ENCODE results near the gene DCC.

DCC gene

GRCh38 chr18:52499644-52500043, 159.6 kb downstream of the DCC start:
- no peak for DNase-seq

GRCh38 chr18:52504589-52504988, 164.6 kb downstream of the DCC start:
- DNase-seq, result no peak

- no peak for DNase-seq
Observed at GRCh38 chr18:52510139-52510538, 170.1 kb downstream of the DCC start.

- no peak for DNase-seq
Observed at GRCh38 chr18:52518086-52518485, 178.1 kb downstream of the DCC start.

GRCh38 chr18:52519021-52519420, 179.0 kb downstream of the DCC start:
- DNase-seq, result no peak

GRCh38 chr18:52523566-52523965, 183.6 kb downstream of the DCC start:
- DNase-seq, result no peak

- DNase-seq, result no peak
Observed at GRCh38 chr18:52531836-52532235, 191.8 kb downstream of the DCC start.

GRCh38 chr18:52536039-52536438, 196.0 kb downstream of the DCC start:
- no peak for DNase-seq

GRCh38 chr18:52537261-52537660, 197.3 kb downstream of the DCC start:
- no peak for DNase-seq

- no peak for DNase-seq
Observed at GRCh38 chr18:52541056-52541455, 201.1 kb downstream of the DCC start.

- DNase-seq, result no peak
Observed at GRCh38 chr18:52544086-52544485, 204.1 kb downstream of the DCC start.

- no peak for DNase-seq
Observed at GRCh38 chr18:52546686-52547346, 206.8 kb downstream of the DCC start.

- DNase-seq, result no peak
Observed at GRCh38 chr18:52553441-52553840, 213.4 kb downstream of the DCC start.

GRCh38 chr18:52554180-52554579, 214.2 kb downstream of the DCC start:
- no peak for DNase-seq

GRCh38 chr18:52567360-52567759, 227.4 kb downstream of the DCC start:
- no peak for DNase-seq

- DNase-seq, result no peak
Observed at GRCh38 chr18:52569492-52569891, 229.5 kb downstream of the DCC start.

- DNase-seq, result no peak
Observed at GRCh38 chr18:52570975-52571374, 231.0 kb downstream of the DCC start.

GRCh38 chr18:52572036-52573000, 232.3 kb downstream of the DCC start:
- DNase-seq, result no peak

GRCh38 chr18:52577795-52578194, 237.8 kb downstream of the DCC start:
- DNase-seq, result no peak

GRCh38 chr18:52582061-52582460, 242.1 kb downstream of the DCC start:
- DNase-seq, result no peak

- DNase-seq, result no peak
Observed at GRCh38 chr18:52582516-52582915, 242.5 kb downstream of the DCC start.

- DNase-seq, result no peak
Observed at GRCh38 chr18:52588931-52589330, 248.9 kb downstream of the DCC start.

- DNase-seq, result no peak
Observed at GRCh38 chr18:52596748-52597435, 256.9 kb downstream of the DCC start.

All from inflammatory macrophage (primary cell).